Naive B cell (primary cell): ENCODE results near the gene IFNA1. TPM values are rescaled to one million over a fixed set of nuclear protein-coding genes. Genes with fewer than 3 reads are reported as not detected.

Experiments
- ATAC-seq, 2 donors: fragments of 150-1000 bp; cut with Tn5 transposase; 2 replicates each; pipeline ENCODE4 v1.10.0; 2021; ENCODE audit warnings: low read depth in 2 of 2, mild to moderate bottlenecking in 2 of 2, moderate library complexity in 2 of 2
- DNase-seq: peaks from one replicate; pipeline ENCODE4 v3.0.0; 2022
- H3K27ac Mint-ChIP-seq, 6 donors: one replicate each; pipeline ENCODE4 v1.8.0; 2020 to 2022; ENCODE audit warnings: mild to moderate bottlenecking in 6 of 6, mixed read lengths in 6 of 6, moderate library complexity in 5 of 6, inconsistent platforms in 2 of 6
- H3K27me3 Mint-ChIP-seq, 3 donors: one replicate each; pipeline ENCODE4 v1.8.0; 2021 to 2022; ENCODE audit warnings: mixed read lengths in 3 of 3, mild to moderate bottlenecking in 1 of 3
- H3K36me3 Mint-ChIP-seq, 2 donors: one replicate each; pipeline ENCODE4 v1.8.0; 2020 to 2022; ENCODE audit warnings: mixed read lengths in 2 of 2, inconsistent platforms in 1 of 2, mild to moderate bottlenecking in 1 of 2
- H3K4me1 Mint-ChIP-seq, 3 donors: one replicate each; pipeline ENCODE4 v1.8.0; 2020 to 2022; ENCODE audit warnings: mixed read lengths in 3 of 3, inconsistent platforms in 1 of 3, mild to moderate bottlenecking in 1 of 3, moderate library complexity in 1 of 3
- H3K4me3 Mint-ChIP-seq, 8 donors: one replicate each; pipeline ENCODE4 v1.8.0; 2020 to 2022; ENCODE audit warnings: mild to moderate bottlenecking in 8 of 8, mixed read lengths in 8 of 8, moderate library complexity in 8 of 8, inconsistent platforms in 2 of 8
- H3K9me3 Mint-ChIP-seq, 7 donors: one replicate each; pipeline ENCODE4 v1.8.0; 2020 to 2022; ENCODE audit warnings: mixed read lengths in 7 of 7, mild to moderate bottlenecking in 5 of 7, inconsistent platforms in 2 of 7, moderate library complexity in 1 of 7
- polyA plus RNA-seq, 6 donors: library from polyadenylated mRNA; unstranded; fragments of 300-500 nt; fragmentation: Illumina TruSeq; gene quantifications; one replicate each; pipeline ENCODE4 v1.2.3, GENCODE V29; 2021; ENCODE audit warnings: low read depth in 6 of 6

The IFNA1 gene
- polyA plus RNA-seq: not detected

GRCh38 chr9:21440139-21440538 lies at the start of gene IFNA1:
TSS of gene IFNA1 (plus strand) at chr9:21440439. CDS start at chr9:21440508, 69 bp downstream.
- Mint-ChIP-seq H3K9me3 (peaks cover 0 to 2% (median 0%) of the 10 kb centered on the region in 7 donors), H3K4me3 (no peak within 1 kb of the TSS), H3K27me3 (peaks cover 16 to 45% (median 35%) of the 10 kb centered on the region in 3 donors), H3K36me3 (no peaks in the 10 kb centered on the region), H3K4me1 (peaks cover under 1 to 17% (median 10%) of the 10 kb centered on the region in 3 donors), H3K27ac (no peak within 1 kb of the TSS)
- ATAC-seq (no peak), DNase-seq (no peak)

- Mint-ChIP-seq H3K4me1 (peaks cover 10 to 13% (median 12%) of the 10 kb centered on the region in 3 donors), H3K27ac (no peak overlapping the region), H3K9me3 (peaks cover 0 to 3% (median 0%) of the 10 kb centered on the region in 7 donors), H3K4me3 (no peak overlapping the region), H3K36me3 (no peaks in the 10 kb centered on the region), H3K27me3 (peaks cover 70 to 86% (median 80%) of the 10 kb centered on the region in 3 donors)
- no peak for DNase-seq
- ATAC-seq: peak; percentile 78 to 90
These were observed 48.0 kb upstream of the IFNA1 start for GRCh38 chr9:21392270-21392669.

DNA sequence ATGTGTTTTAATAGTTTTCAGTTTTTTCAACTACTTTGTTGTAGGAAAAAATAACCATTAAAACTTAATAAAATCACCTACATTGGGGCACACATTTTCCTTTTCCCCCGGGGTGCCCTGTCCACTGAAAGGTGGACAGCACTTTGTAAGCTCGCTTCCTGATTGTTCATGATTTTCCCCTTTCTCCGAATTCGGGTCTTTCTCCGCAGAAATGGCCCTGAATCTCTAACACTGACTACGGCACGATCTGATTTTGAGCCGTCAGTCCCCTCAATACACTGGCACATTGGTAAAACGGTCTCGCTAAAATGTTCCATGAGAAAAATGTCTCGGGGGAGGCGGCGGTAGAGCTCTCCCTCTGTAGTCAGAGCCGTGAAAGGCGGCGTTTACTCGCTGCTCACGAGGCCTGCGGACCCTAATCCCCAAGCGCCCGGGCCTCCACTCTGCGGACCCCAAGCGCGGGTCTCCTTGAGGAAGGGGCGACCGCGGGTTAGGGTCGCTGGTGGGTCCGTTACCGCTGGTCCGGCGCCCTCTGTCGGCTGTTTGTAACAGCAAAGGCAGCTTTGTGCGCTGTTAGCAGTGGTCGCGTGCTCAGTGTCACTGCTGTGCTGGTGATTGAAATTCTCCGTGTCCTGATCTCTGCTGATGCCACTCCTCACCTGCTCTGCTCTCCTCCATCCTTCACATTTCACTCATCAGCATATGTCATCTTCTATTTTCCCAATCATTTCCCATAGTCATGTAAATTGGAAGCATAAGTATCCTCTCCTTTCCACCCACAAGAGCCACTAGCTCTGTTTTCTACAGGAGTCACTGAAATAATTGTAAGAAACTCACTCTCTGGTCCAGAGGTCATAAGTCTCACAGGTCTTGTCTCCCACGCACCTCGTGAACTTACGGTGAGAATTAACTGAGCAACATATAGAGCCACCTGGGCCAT lies 44.2 kb upstream of the IFNA1 start:
- peak overlapping the region in 7 of 8 donors; percentile 7 to 74 (median 66) for H3K4me3 Mint-ChIP-seq

DNA sequence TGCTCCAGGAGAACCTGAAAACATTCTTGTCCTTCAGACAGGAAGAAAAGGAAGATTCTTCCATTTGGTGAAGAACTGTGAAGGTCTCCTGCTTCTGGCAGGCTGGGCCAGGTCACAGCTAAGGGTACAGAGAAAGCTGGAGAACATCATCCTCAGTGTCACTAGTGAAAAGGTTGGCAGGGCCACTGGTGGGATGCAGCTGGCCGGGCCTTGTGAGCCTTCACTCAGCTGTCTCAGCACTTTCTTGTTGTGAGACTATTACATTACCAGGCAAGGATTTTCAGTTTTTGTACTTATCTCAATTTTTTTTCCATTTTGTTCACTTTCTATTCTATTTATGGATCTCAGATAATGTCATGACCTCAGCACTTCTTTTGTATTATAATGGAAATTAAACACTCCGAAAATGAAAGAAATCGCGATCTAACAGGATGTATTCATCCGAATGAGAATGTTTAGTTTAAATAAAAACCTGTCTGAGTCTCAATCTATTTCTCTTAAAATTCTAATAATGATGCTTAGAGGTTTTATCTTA lies 41.2 kb upstream of the IFNA1 start:
- Mint-ChIP-seq H3K4me1 (peaks cover 8 to 25% (median 24%) of the 10 kb centered on the region in 3 donors), H3K36me3 (peaks cover 0 to 3% of the 10 kb centered on the region in 2 donors), H3K9me3 (peaks cover 0 to 6% (median 0%) of the 10 kb centered on the region in 7 donors), H3K27me3 (peaks cover 62 to 76% (median 72%) of the 10 kb centered on the region in 3 donors), H3K4me3 (no peak overlapping the region), H3K27ac (no peak overlapping the region)
- DNase-seq (no peak), ATAC-seq (no peak)

More for the DNA sequence above, 44.2 kb upstream of the IFNA1 start:
- DNase-seq: peak; percentile 44
- H3K4me1 Mint-ChIP-seq: peaks cover 12 to 19% (median 15%) of the 10 kb centered on the region in 3 donors
- peak overlapping the region in 1 of 6 donors; percentile 56 for H3K27ac Mint-ChIP-seq
- peak; percentile 63 to 75 for ATAC-seq
- H3K9me3 Mint-ChIP-seq: peaks cover 0 to 6% (median 0%) of the 10 kb centered on the region in 7 donors
- H3K36me3 Mint-ChIP-seq: peaks cover 0 to 3% of the 10 kb centered on the region in 2 donors
- peaks cover 72 to 84% (median 80%) of the 10 kb centered on the region in 3 donors for H3K27me3 Mint-ChIP-seq

DNA sequence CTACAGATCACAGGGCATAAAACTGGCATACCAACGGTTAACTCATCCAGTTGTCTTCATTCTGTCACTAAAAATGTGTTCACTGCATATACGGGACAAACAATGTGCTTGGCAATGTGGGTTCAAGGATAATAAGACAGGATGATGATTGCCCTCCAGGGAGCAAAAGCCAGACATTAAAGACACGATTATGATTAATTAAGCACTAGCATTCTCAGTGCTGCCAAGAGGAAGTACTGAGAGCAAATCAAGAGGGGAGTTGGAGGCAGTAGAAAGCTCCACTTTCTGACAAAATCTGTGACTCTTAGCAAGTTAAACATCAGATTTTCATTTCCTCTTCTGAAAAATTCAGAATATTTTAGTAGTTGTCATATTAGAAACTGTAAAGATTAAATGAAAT lies 40.3 kb upstream of the IFNA1 start:
- peaks cover 64 to 76% (median 72%) of the 10 kb centered on the region in 3 donors for H3K27me3 Mint-ChIP-seq
- H3K36me3 Mint-ChIP-seq: peaks cover 0 to 3% of the 10 kb centered on the region in 2 donors
- ATAC-seq (peak in 1 of 2 donors; percentile 37), DNase-seq (no peak)
- H3K4me1 Mint-ChIP-seq: peaks cover 8 to 25% (median 24%) of the 10 kb centered on the region in 3 donors
- peaks cover 0 to 6% (median 0%) of the 10 kb centered on the region in 7 donors for H3K9me3 Mint-ChIP-seq
- H3K4me3 Mint-ChIP-seq: no peak overlapping the region
- no peak overlapping the region for H3K27ac Mint-ChIP-seq

DNA sequence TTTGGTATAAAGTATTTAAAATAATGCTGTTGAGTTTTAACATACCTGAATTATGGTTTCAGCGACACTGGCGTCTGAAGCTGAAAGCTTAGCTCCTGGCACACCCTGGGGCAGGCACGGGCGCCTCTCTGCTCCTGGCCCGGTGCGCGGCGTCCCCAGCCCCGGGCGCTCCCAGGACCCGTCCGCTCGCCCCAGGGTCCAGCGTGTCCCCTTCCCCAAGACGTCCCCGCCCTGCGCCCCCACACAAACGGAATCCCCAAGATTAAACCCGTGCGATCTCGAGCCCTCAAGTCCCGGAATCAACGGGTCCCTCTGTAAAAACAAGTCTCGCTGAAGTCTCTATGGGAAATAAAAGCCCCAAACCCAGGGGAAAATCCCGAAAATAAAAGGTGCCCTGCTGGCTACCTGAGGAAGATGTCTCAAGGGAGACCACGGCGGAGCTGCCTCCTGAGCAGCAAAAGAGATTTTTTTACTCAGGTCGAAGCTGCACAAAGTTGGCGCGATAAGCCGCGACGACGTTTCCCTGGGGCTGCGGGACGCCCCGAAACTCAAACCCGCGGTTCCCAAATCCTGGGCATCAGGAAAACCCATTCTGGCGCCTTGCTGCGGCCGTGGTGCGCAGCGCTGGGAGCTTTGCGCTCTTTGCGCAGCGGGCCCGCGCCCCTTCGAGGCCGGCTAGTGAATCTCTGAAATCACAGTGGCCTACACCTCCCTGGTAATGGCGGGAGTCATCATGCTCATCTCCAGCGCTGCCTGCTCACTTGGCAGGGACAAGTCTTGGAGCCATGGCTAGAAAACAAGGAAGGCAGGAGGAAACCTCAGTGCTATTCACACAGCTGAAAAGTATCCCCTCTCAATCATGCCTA lies 37.6 kb upstream of the IFNA1 start:
- no peak for DNase-seq

GRCh38 chr9:21404146-21404545 lies 36.1 kb upstream of the IFNA1 start:
- Mint-ChIP-seq H3K4me1 (peaks cover 0 to 15% (median 14%) of the 10 kb centered on the region in 3 donors), H3K27ac (peak overlapping the region in 1 of 6 donors; percentile 53), H3K36me3 (peaks cover 0 to 3% of the 10 kb centered on the region in 2 donors), H3K9me3 (peaks cover 0 to 6% (median 0%) of the 10 kb centered on the region in 7 donors), H3K4me3 (no peak overlapping the region), H3K27me3 (peaks cover 47 to 61% (median 55%) of the 10 kb centered on the region in 3 donors)
- DNase-seq (no peak), ATAC-seq (no peak)

More for the DNA sequence above, 37.6 kb upstream of the IFNA1 start:
- Mint-ChIP-seq H3K36me3 (peaks cover 0 to 3% of the 10 kb centered on the region in 2 donors), H3K27me3 (peaks cover 61 to 71% (median 68%) of the 10 kb centered on the region in 3 donors), H3K9me3 (peaks cover 0 to 6% (median 0%) of the 10 kb centered on the region in 7 donors), H3K4me3 (peak overlapping the region in 7 of 8 donors; percentile 30 to 66 (median 55)), H3K4me1 (peaks cover 0 to 15% (median 14%) of the 10 kb centered on the region in 3 donors), H3K27ac (no peak overlapping the region)
- peak; percentile 42 to 47 for ATAC-seq

GRCh38 chr9:21408817-21409216 lies 31.4 kb upstream of the IFNA1 start, which contains the start of gene IFNA8:
TSS of gene IFNA8 (plus strand) at chr9:21409117. CDS start at chr9:21409177, 60 bp downstream.
- DNase-seq (no peak), ATAC-seq (no peak)
- no peak within 1 kb of the TSS for H3K4me3 Mint-ChIP-seq
- H3K9me3 Mint-ChIP-seq: no peaks in the 10 kb centered on the region
- no peak within 1 kb of the TSS for H3K27ac Mint-ChIP-seq
- peaks cover 22 to 28% (median 25%) of the 10 kb centered on the region in 3 donors for H3K4me1 Mint-ChIP-seq
- H3K36me3 Mint-ChIP-seq: no peaks in the 10 kb centered on the region
- H3K27me3 Mint-ChIP-seq: peaks cover 27 to 53% (median 39%) of the 10 kb centered on the region in 3 donors

GRCh38 chr9:21412107-21412506 lies 28.1 kb upstream of the IFNA1 start:
- peak overlapping the region; percentile 4 to 87 (median 62) for H3K4me3 Mint-ChIP-seq
- H3K27ac Mint-ChIP-seq: peak overlapping the region in 1 of 6 donors; percentile 51

DNA sequence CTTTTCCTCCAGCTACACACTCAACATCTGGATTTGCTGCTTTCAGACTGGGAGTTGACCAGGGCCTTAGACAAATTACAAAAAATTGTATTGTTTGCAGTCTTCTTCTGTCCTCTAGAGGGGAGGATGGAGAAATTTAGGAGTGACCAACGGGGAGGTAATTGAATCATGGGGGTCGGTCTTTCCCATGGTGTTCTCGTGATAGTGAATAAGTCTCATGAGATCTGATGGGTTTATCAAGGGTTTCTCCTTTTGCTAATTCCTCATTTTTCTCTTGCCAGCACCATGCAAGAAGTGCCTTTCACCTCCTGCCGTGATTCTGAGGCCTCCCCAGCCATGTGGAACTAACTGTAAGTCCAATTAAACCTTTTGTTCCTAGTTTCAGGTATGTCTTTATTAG lies 27.1 kb upstream of the IFNA1 start:
- Mint-ChIP-seq H3K9me3 (no peaks in the 10 kb centered on the region), H3K27ac (no peak overlapping the region), H3K4me1 (peaks cover 22 to 36% (median 30%) of the 10 kb centered on the region in 3 donors), H3K27me3 (peaks cover 27 to 55% (median 51%) of the 10 kb centered on the region in 3 donors), H3K4me3 (peak overlapping the region in 4 of 8 donors; percentile 31 to 87 (median 62)), H3K36me3 (no peaks in the 10 kb centered on the region)
- no peak for DNase-seq
- no peak for ATAC-seq

More at GRCh38 chr9:21412107-21412506, 28.1 kb upstream of the IFNA1 start:
- no peaks in the 10 kb centered on the region for H3K9me3 Mint-ChIP-seq
- peak; percentile 97 for ATAC-seq
- H3K4me1 Mint-ChIP-seq: peaks cover 22 to 36% (median 30%) of the 10 kb centered on the region in 3 donors
- H3K27me3 Mint-ChIP-seq: peaks cover 34 to 54% (median 46%) of the 10 kb centered on the region in 3 donors
- H3K36me3 Mint-ChIP-seq: no peaks in the 10 kb centered on the region
- peak; percentile 61 for DNase-seq

DNA sequence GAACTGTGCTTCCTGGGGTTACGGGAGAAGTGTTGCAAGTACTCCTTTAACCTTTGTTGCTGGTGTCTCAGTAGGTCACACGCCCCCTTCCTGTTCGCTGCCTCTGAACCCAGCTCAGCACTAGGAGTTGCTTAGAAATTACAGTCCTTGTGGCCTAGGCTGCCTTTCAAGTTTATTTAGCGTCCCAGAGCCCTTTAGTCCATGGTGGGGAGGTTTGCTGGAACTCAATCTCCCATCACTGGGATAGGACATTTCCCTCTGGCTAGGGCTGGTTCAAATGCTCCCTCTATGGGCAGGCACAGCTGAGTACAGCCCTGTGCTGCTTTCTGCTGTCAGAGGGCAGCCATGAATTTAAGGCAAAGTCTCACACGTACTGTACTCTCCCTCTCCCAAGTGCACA lies 26.6 kb upstream of the IFNA1 start:
- H3K4me3 Mint-ChIP-seq: peak overlapping the region in 3 of 8 donors; percentile 31 to 87 (median 40)
- ATAC-seq (no peak), DNase-seq (no peak)
- H3K27me3 Mint-ChIP-seq: peaks cover 27 to 55% (median 51%) of the 10 kb centered on the region in 3 donors
- no peak overlapping the region for H3K27ac Mint-ChIP-seq
- peaks cover 22 to 36% (median 30%) of the 10 kb centered on the region in 3 donors for H3K4me1 Mint-ChIP-seq
- H3K9me3 Mint-ChIP-seq: no peaks in the 10 kb centered on the region
- H3K36me3 Mint-ChIP-seq: no peaks in the 10 kb centered on the region

DNA sequence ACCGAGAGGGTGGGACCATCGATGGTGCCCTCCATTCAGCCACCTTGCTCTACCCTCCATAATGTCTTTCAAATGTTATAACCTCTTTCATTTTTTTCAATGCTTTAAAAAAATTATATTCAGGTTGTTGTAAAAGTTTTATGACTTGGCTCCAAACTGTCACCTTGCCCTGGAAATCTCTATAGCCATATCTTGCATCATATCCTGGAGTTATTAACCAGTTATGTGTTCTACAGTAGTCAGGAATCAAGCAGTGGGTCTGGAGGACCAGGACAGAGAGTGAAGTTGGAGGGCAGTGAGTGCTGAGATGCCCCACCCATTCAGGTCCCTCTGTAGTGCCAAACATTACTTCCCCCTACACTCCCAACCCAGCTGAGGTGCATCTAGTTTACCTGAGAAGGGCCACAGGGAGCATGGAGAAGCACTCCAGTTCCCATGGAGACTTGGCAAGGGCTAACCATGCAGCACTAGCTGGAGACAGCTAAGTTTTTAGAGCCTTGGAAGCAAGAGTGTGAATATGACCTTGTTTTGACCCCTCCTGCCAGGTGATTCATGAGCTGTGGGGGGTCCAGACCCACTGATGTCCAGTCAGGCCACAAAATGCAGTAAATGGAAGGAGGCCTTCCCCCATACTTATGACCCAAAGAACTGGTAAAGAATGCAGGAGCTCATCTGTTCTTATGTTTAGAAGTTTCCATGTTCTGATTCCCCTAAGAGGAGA lies 25.9 kb upstream of the IFNA1 start:
- peaks cover 27 to 55% (median 47%) of the 10 kb centered on the region in 3 donors for H3K27me3 Mint-ChIP-seq
- no peaks in the 10 kb centered on the region for H3K36me3 Mint-ChIP-seq
- DNase-seq (no peak), ATAC-seq (no peak)
- H3K4me1 Mint-ChIP-seq: peaks cover 22 to 36% (median 30%) of the 10 kb centered on the region in 3 donors
- H3K9me3 Mint-ChIP-seq: no peaks in the 10 kb centered on the region
- H3K4me3 Mint-ChIP-seq: no peak overlapping the region
- no peak overlapping the region for H3K27ac Mint-ChIP-seq
